Kidney (tissue), 14 donors: ENCODE measurements around the gene ITGA3. TPM values are rescaled to one million over a fixed set of nuclear protein-coding genes. Genes with fewer than 3 reads are reported as not detected.
A peak's percentile ranks its signal among the peaks of the same experiment; 100 is the strongest.

Experiments
- DNase-seq, 5 donors: peaks; one replicate each; pipeline ENCODE4 v3.0.0-alpha.2; 2013 to 2020
- FAIRE-seq: peaks from 2 replicates; lab custom pipeline; 2012; peaks lifted over from hg19 to GRCh38; lab: Jason Lieb, UNC
- H3K27ac ChIP-seq, 2 donors: one replicate each; pipeline ENCODE4 v1.7.0; 2013; ENCODE audit warnings: low read depth in 2 of 2, low read length in 2 of 2, inconsistent platforms in 1 of 2
- H3K27me3 ChIP-seq: one replicate; pipeline ENCODE4 v1.7.1; 2013; ENCODE audit warnings: low read length, inconsistent platforms; ENCODE audit not compliant: control insufficient read depth, insufficient read depth
- H3K36me3 ChIP-seq, 3 donors: one replicate each; pipeline versions ENCODE4 v1.7.0 to v1.7.1; 2013; ENCODE audit warnings: low read length in 3 of 3, control low read depth in 1 of 3, inconsistent platforms in 1 of 3; ENCODE audit not compliant: insufficient read depth in 3 of 3, control insufficient read depth in 2 of 3
- H3K4me1 ChIP-seq, 3 donors: one replicate each; pipeline versions ENCODE4 v1.7.0 to v1.7.1; 2013; ENCODE audit warnings: low read length in 3 of 3, inconsistent platforms in 1 of 3, low read depth in 1 of 3; ENCODE audit not compliant: control insufficient read depth in 2 of 3, insufficient read depth in 2 of 3
- H3K4me3 ChIP-seq, 3 donors: one replicate each; pipeline versions ENCODE4 v1.7.0 to v1.8.1; 2013; ENCODE audit warnings: low read length in 3 of 3, control low read depth in 1 of 3, inconsistent platforms in 1 of 3
- H3K9ac ChIP-seq, 3 donors: one replicate each; pipeline versions ENCODE4 v1.7.0 to v1.7.1; 2013; ENCODE audit warnings: low read length in 3 of 3, control low read depth in 1 of 3, inconsistent platforms in 1 of 3
- H3K9me3 ChIP-seq, 3 donors: one replicate each; pipeline versions ENCODE4 v1.7.0 to v1.7.1; 2013; ENCODE audit warnings: low read length in 3 of 3, control low read depth in 1 of 3, inconsistent platforms in 1 of 3; ENCODE audit not compliant: control insufficient read depth in 2 of 3, insufficient read depth in 1 of 3
- CTCF ChIP-seq: IDR thresholded peaks from 3 replicates; pipeline ENCODE4 v1.5.1; 2012; ENCODE audit warnings: mild to moderate bottlenecking, moderate library complexity, borderline replicate concordance; ENCODE audit not compliant: insufficient read depth; ENCODE audit errors: extremely low read depth
- intact Hi-C: fragments of 100-400 bp; cut with DNase I; formaldehyde crosslinking; loops from one replicate; pipeline ENCODE4 v1.11.1; 2022
- polyA plus RNA-seq: library from polyadenylated mRNA; stranded (reverse); fragments of 350-450 nt; fragmentation: Illumina TruSeq; extraction: RNeasy Lipid Tissue Mini Kit (QIAGEN cat#74804); gene quantifications from one replicate; pipeline ENCODE4 v1.2.3, GENCODE V29; 2014; ENCODE audit warnings: low read depth, low replicate concordance; ENCODE audit not compliant: insufficient read depth
- total RNA-seq: library from RNA; stranded (reverse); fragmentation: NEBNext Ultra II Directional; extraction: Animal tissue kit (Norgen Biotek cat#: 25700); gene quantifications from one replicate; pipeline ENCODE4 v1.2.1, GENCODE V29; 2021
- donor health status: control.
- donor health status: control.
- donor health status: control.
- donor health status: control.
- donor health status: control.
- donor health status: DM: yes; HTN: yes; CAD: no.
- donor health status: Normal renal cell carcinoma (clear cell type).

The ITGA3 gene
- total and polyA plus RNA-seq, 2 donors from 2014 or later = 117 to 367 TPM

GRCh38 chr17:50120475-50121253 lies 64.8 kb downstream of the ITGA3 start:
- intact Hi-C loops = no loop called here
- no peaks in the 10 kb centered on the region for H3K9me3 ChIP-seq
- FAIRE-seq = no peak
- no peak for TF ChIP-seq CTCF
- H3K4me1 ChIP-seq = peaks cover 0 to 13% (median 3%) of the 10 kb centered on the region in 3 donors
- H3K4me3 ChIP-seq = no peak overlapping the region
- no peak overlapping the region for H3K27ac ChIP-seq
- no peaks in the 10 kb centered on the region for H3K36me3 ChIP-seq
- no peak overlapping the region for H3K9ac ChIP-seq
- no peaks in the 10 kb centered on the region for H3K27me3 ChIP-seq
- DNase-seq = no peak

- Histone ChIP-seq H3K36me3 (no peaks in the 10 kb centered on the region), H3K4me1 (peaks cover 0 to 17% (median 3%) of the 10 kb centered on the region in 3 donors), H3K9me3 (no peaks in the 10 kb centered on the region), H3K4me3 (no peak overlapping the region), H3K27me3 (no peaks in the 10 kb centered on the region), H3K9ac (no peak overlapping the region), H3K27ac (peak overlapping the region in 1 of 2 donors; percentile 68)
- FAIRE-seq = no peak
- TF ChIP-seq CTCF = no peak
- DNase-seq = no peak
- intact Hi-C loops = no loop called here
Measured at GRCh38 chr17:50122945-50123344, 67.0 kb downstream of the ITGA3 start.

- no peak for TF ChIP-seq CTCF
- peak in 3 of 5 donors; percentile 46 to 62 (median 55) for DNase-seq
- H3K27me3 ChIP-seq = no peaks in the 10 kb centered on the region
- H3K4me3 ChIP-seq = no peak overlapping the region
- no peak for FAIRE-seq
- peaks cover 0 to 21% (median 3%) of the 10 kb centered on the region in 3 donors for H3K4me1 ChIP-seq
- no peaks in the 10 kb centered on the region for H3K36me3 ChIP-seq
- peak overlapping the region in 2 of 3 donors; percentile 3 to 17 for H3K9ac ChIP-seq
- H3K27ac ChIP-seq = peak overlapping the region; percentile 36 to 68
- no peaks in the 10 kb centered on the region for H3K9me3 ChIP-seq
- intact Hi-C loops = no loop called here
Measured at GRCh38 chr17:50123649-50124349, 67.9 kb downstream of the ITGA3 start.
